Measurements from ENCODE around the gene USH1G. TPM values are rescaled to one million over a fixed set of nuclear protein-coding genes. Genes with fewer than 3 reads are reported as not detected.

The USH1G gene
- total and polyA plus RNA-seq, 2 donors, result 0.09 to 0.14 TPM

- peaks cover 1 to 4% of the 10 kb centered on the region in 2 donors for H3K9me3 ChIP-seq (ENCODE audit: control insufficient read depth in 2 of 2, insufficient read depth in 1 of 2, low read length in 1 of 2)
- WGBS, result 18% methylated on average over 12 of the region's 12 CpGs
- no peaks in the 10 kb centered on the region for H3K4me1 ChIP-seq (ENCODE audit: control insufficient read depth in 2 of 2, insufficient read depth in 2 of 2, low read length in 2 of 2)
- DNase-seq (ENCODE audit: low read depth in 6 of 9, low spot score in 9 of 9), result no peak
- H3K36me3 ChIP-seq (ENCODE audit: control insufficient read depth in 2 of 2, insufficient read depth in 2 of 2, low read length in 1 of 2), result no peaks in the 10 kb centered on the region
- H3K27me3 ChIP-seq (ENCODE audit: control insufficient read depth in 2 of 2, insufficient read depth in 1 of 2, low read length in 1 of 2), result peaks cover 42 to 92% of the 10 kb centered on the region in 2 donors
- no peak overlapping the region for H3K27ac ChIP-seq (ENCODE audit: low read depth in 1 of 2, low read length in 1 of 2)
- H3K4me3 ChIP-seq (ENCODE audit: low read length in 2 of 2), result no peak overlapping the region
Observed at GRCh38 chr17:74936470-74936799, 13.4 kb upstream of the USH1G start.

- WGBS, result 7% methylated on average over 78 of the region's 78 CpGs
- Histone ChIP-seq H3K9me3 (ENCODE audit: control insufficient read depth in 2 of 2, insufficient read depth in 1 of 2, low read length in 1 of 2) (peaks cover 1 to 4% of the 10 kb centered on the region in 2 donors), H3K27me3 (ENCODE audit: control insufficient read depth in 2 of 2, insufficient read depth in 1 of 2, low read length in 1 of 2) (peaks cover 42 to 92% of the 10 kb centered on the region in 2 donors), H3K36me3 (ENCODE audit: control insufficient read depth in 2 of 2, insufficient read depth in 2 of 2, low read length in 1 of 2) (no peaks in the 10 kb centered on the region), H3K4me1 (ENCODE audit: control insufficient read depth in 2 of 2, insufficient read depth in 2 of 2, low read length in 2 of 2) (no peaks in the 10 kb centered on the region), H3K27ac (ENCODE audit: low read depth in 1 of 2, low read length in 1 of 2) (no peak within 1 kb of the TSS), H3K4me3 (ENCODE audit: low read length in 2 of 2) (no peak within 1 kb of the TSS)
- DNase-seq (ENCODE audit: low read depth in 6 of 9, low spot score in 9 of 9), result no peak
Observed at GRCh38 chr17:74935585-74936469, 12.8 kb upstream of the USH1G start, which contains the start of gene OTOP3. Gene OTOP3, plus strand, starts transcription at chr17:74935898. Its CDS starts 24 bp downstream, at chr17:74935922.

GRCh38 chr17:74935048-74935447 lies 12.0 kb upstream of the USH1G start:
- H3K4me3 ChIP-seq (ENCODE audit: low read length in 2 of 2), result no peak overlapping the region
- DNase-seq (ENCODE audit: low read depth in 6 of 9, low spot score in 9 of 9), result no peak
- H3K27ac ChIP-seq (ENCODE audit: low read depth in 1 of 2, low read length in 1 of 2), result no peak overlapping the region
- H3K9me3 ChIP-seq (ENCODE audit: control insufficient read depth in 2 of 2, insufficient read depth in 1 of 2, low read length in 1 of 2), result peaks cover 1 to 4% of the 10 kb centered on the region in 2 donors
- WGBS, result 85% methylated on average over 3 of the region's 3 CpGs
- H3K27me3 ChIP-seq (ENCODE audit: control insufficient read depth in 2 of 2, insufficient read depth in 1 of 2, low read length in 1 of 2), result peaks cover 42 to 95% of the 10 kb centered on the region in 2 donors
- H3K4me1 ChIP-seq (ENCODE audit: control insufficient read depth in 2 of 2, insufficient read depth in 2 of 2, low read length in 2 of 2), result no peaks in the 10 kb centered on the region
- H3K36me3 ChIP-seq (ENCODE audit: control insufficient read depth in 2 of 2, insufficient read depth in 2 of 2, low read length in 1 of 2), result no peaks in the 10 kb centered on the region

GRCh38 chr17:74930535-74931036 lies 7.5 kb upstream of the USH1G start:
- H3K27me3 ChIP-seq (ENCODE audit: control insufficient read depth in 2 of 2, insufficient read depth in 1 of 2, low read length in 1 of 2), result peaks cover 22 to 92% of the 10 kb centered on the region in 2 donors
- H3K27ac ChIP-seq (ENCODE audit: low read depth in 1 of 2, low read length in 1 of 2), result no peak overlapping the region
- H3K36me3 ChIP-seq (ENCODE audit: control insufficient read depth in 2 of 2, insufficient read depth in 2 of 2, low read length in 1 of 2), result no peaks in the 10 kb centered on the region
- WGBS, result 94% methylated on average over 24 of the region's 24 CpGs
- no peak overlapping the region for H3K4me3 ChIP-seq (ENCODE audit: low read length in 2 of 2)
- peaks cover 0 to 1% of the 10 kb centered on the region in 2 donors for H3K9me3 ChIP-seq (ENCODE audit: control insufficient read depth in 2 of 2, insufficient read depth in 1 of 2, low read length in 1 of 2)
- no peak for DNase-seq (ENCODE audit: low read depth in 6 of 9, low spot score in 9 of 9)
- H3K4me1 ChIP-seq (ENCODE audit: control insufficient read depth in 2 of 2, insufficient read depth in 2 of 2, low read length in 2 of 2), result no peaks in the 10 kb centered on the region

GRCh38 chr17:74928786-74929185 lies 5.7 kb upstream of the USH1G start:
- H3K27me3 ChIP-seq (ENCODE audit: control insufficient read depth in 2 of 2, insufficient read depth in 1 of 2, low read length in 1 of 2), result peaks cover 32 to 92% of the 10 kb centered on the region in 2 donors

GRCh38 chr17:74925242-74925641 lies 2.2 kb upstream of the USH1G start:
- WGBS, result 86% methylated on average over 3 of the region's 3 CpGs
- no peak for DNase-seq (ENCODE audit: low read depth in 6 of 9, low spot score in 9 of 9)
- Histone ChIP-seq H3K27me3 (ENCODE audit: control insufficient read depth in 2 of 2, insufficient read depth in 1 of 2, low read length in 1 of 2) (peaks cover 47 to 94% of the 10 kb centered on the region in 2 donors), H3K27ac (ENCODE audit: low read depth in 1 of 2, low read length in 1 of 2) (no peak overlapping the region), H3K4me3 (ENCODE audit: low read length in 2 of 2) (no peak overlapping the region), H3K36me3 (ENCODE audit: control insufficient read depth in 2 of 2, insufficient read depth in 2 of 2, low read length in 1 of 2) (no peaks in the 10 kb centered on the region), H3K9me3 (ENCODE audit: control insufficient read depth in 2 of 2, insufficient read depth in 1 of 2, low read length in 1 of 2) (peaks cover 0 to 2% of the 10 kb centered on the region in 2 donors), H3K4me1 (ENCODE audit: control insufficient read depth in 2 of 2, insufficient read depth in 2 of 2, low read length in 2 of 2) (peaks cover 0 to 9% of the 10 kb centered on the region in 2 donors)

More at GRCh38 chr17:74928786-74929185, 5.7 kb upstream of the USH1G start:
- Histone ChIP-seq H3K4me3 (ENCODE audit: low read length in 2 of 2) (no peak overlapping the region), H3K27ac (ENCODE audit: low read depth in 1 of 2, low read length in 1 of 2) (no peak overlapping the region), H3K36me3 (ENCODE audit: control insufficient read depth in 2 of 2, insufficient read depth in 2 of 2, low read length in 1 of 2) (no peaks in the 10 kb centered on the region), H3K4me1 (ENCODE audit: control insufficient read depth in 2 of 2, insufficient read depth in 2 of 2, low read length in 2 of 2) (no peaks in the 10 kb centered on the region), H3K9me3 (ENCODE audit: control insufficient read depth in 2 of 2, insufficient read depth in 1 of 2, low read length in 1 of 2) (peaks cover 0 to 2% of the 10 kb centered on the region in 2 donors)
- WGBS, result 88% methylated on average over 6 of the region's 6 CpGs
- DNase-seq (ENCODE audit: low read depth in 6 of 9, low spot score in 9 of 9), result no peak

- Histone ChIP-seq H3K27me3 (ENCODE audit: control insufficient read depth in 2 of 2, insufficient read depth in 1 of 2, low read length in 1 of 2) (peaks cover 47 to 96% of the 10 kb centered on the region in 2 donors), H3K36me3 (ENCODE audit: control insufficient read depth in 2 of 2, insufficient read depth in 2 of 2, low read length in 1 of 2) (no peaks in the 10 kb centered on the region), H3K4me1 (ENCODE audit: control insufficient read depth in 2 of 2, insufficient read depth in 2 of 2, low read length in 2 of 2) (peaks cover 0 to 9% of the 10 kb centered on the region in 2 donors), H3K4me3 (ENCODE audit: low read length in 2 of 2) (peak within 1 kb of the TSS in 1 of 2 donors; percentile 24), H3K9me3 (ENCODE audit: control insufficient read depth in 2 of 2, insufficient read depth in 1 of 2, low read length in 1 of 2) (peaks cover 0 to 2% of the 10 kb centered on the region in 2 donors), H3K27ac (ENCODE audit: low read depth in 1 of 2, low read length in 1 of 2) (no peak within 1 kb of the TSS)
- DNase-seq (ENCODE audit: low read depth in 6 of 9, low spot score in 9 of 9), result peak in 1 of 9 donors; percentile 10
- WGBS, result 4% methylated on average over 54 of the region's 54 CpGs
Observed at GRCh38 chr17:74924250-74924948, 1.3 kb upstream of the USH1G start, which contains the start of gene OTOP2. Gene OTOP2, plus strand, starts transcription at chr17:74924273. Its CDS starts 360 bp downstream, at chr17:74924633.

GRCh38 chr17:74923538-74924249 lies 639 bp upstream of the USH1G start:
- Histone ChIP-seq H3K9me3 (ENCODE audit: control insufficient read depth in 2 of 2, insufficient read depth in 1 of 2, low read length in 1 of 2) (peaks cover 0 to 2% of the 10 kb centered on the region in 2 donors), H3K4me1 (ENCODE audit: control insufficient read depth in 2 of 2, insufficient read depth in 2 of 2, low read length in 2 of 2) (peaks cover 0 to 9% of the 10 kb centered on the region in 2 donors), H3K27me3 (ENCODE audit: control insufficient read depth in 2 of 2, insufficient read depth in 1 of 2, low read length in 1 of 2) (peaks cover 47 to 94% of the 10 kb centered on the region in 2 donors), H3K4me3 (ENCODE audit: low read length in 2 of 2) (peak overlapping the region in 1 of 2 donors; percentile 24), H3K36me3 (ENCODE audit: control insufficient read depth in 2 of 2, insufficient read depth in 2 of 2, low read length in 1 of 2) (no peaks in the 10 kb centered on the region), H3K27ac (ENCODE audit: low read depth in 1 of 2, low read length in 1 of 2) (no peak overlapping the region)
- peak in 8 of 9 donors; percentile 16 to 65 (median 32) for DNase-seq (ENCODE audit: low read depth in 6 of 9, low spot score in 9 of 9)
- 6% methylated on average over 59 of the region's 59 CpGs for WGBS

All from thymus (tissue), 11 donors.